Neuronal stem cell (in vitro differentiated cells): ENCODE results near the gene DHRS13.

Experiments
- DNase-seq: peaks from one replicate; pipeline ENCODE4 v3.0.0-alpha.2; 2013; ENCODE audit warnings: low spot score
- H2AFZ ChIP-seq: one replicate; pipeline ENCODE4 v1.6.1; 2013; ENCODE audit warnings: mild to moderate bottlenecking, low read length, inconsistent platforms
- H2AK5ac ChIP-seq: 2 replicates; pipeline ENCODE4 v1.6.1; 2013; ENCODE audit warnings: low read depth, mild to moderate bottlenecking, inconsistent platforms, low read length, moderate library complexity, mixed read lengths
- H2BK120ac ChIP-seq: 2 replicates; pipeline ENCODE4 v1.6.1; 2013; ENCODE audit warnings: low read depth, mild to moderate bottlenecking, inconsistent platforms, low read length, moderate library complexity, mixed read lengths
- H2BK12ac ChIP-seq: one replicate; pipeline ENCODE4 v1.6.1; 2013; ENCODE audit warnings: low read length, inconsistent platforms
- H2BK15ac ChIP-seq: 2 replicates; pipeline ENCODE4 v1.6.1; 2013; ENCODE audit warnings: mild to moderate bottlenecking, low read length, inconsistent platforms, mixed read lengths
- H2BK5ac ChIP-seq: one replicate; pipeline ENCODE4 v1.6.1; 2013; ENCODE audit warnings: inconsistent platforms, mild to moderate bottlenecking, low read length, moderate library complexity
- H3K14ac ChIP-seq: one replicate; pipeline ENCODE4 v1.6.1; 2013; ENCODE audit warnings: low read length, inconsistent platforms
- H3K18ac ChIP-seq: 2 replicates; pipeline ENCODE4 v1.6.1; 2013; ENCODE audit warnings: low read length, inconsistent platforms
- H3K23ac ChIP-seq: 2 replicates; pipeline ENCODE4 v1.6.1; 2013; ENCODE audit warnings: low read depth, mild to moderate bottlenecking, mixed read lengths, low read length, inconsistent platforms; ENCODE audit not compliant: poor library complexity
- H3K27ac ChIP-seq: replicated peaks from 3 replicates; pipeline ENCODE4 v1.5.1; 2013; ENCODE audit warnings: low read length, inconsistent platforms
- H3K27me3 ChIP-seq, 3 experiments: 2 replicates each; pipeline ENCODE4 v1.6.1; 2013; ENCODE audit warnings: low read length in 3 of 3, mild to moderate bottlenecking in 2 of 3, inconsistent platforms in 1 of 3, low read depth in 1 of 3, mixed read lengths in 1 of 3, moderate library complexity in 1 of 3; ENCODE audit not compliant: control insufficient read depth in 3 of 3, insufficient read depth in 3 of 3
- H3K36me3 ChIP-seq, 2 donors: replicated peaks in 1 of 2; 2 replicates each; pipeline ENCODE4 v1.6.1; 2013; ENCODE audit warnings: low read length in 2 of 2; ENCODE audit not compliant: control insufficient read depth in 2 of 2, insufficient read depth in 2 of 2
- H3K4ac ChIP-seq: 2 replicates; pipeline ENCODE4 v1.6.1; 2013; ENCODE audit warnings: inconsistent platforms, mild to moderate bottlenecking, low read length, moderate library complexity
- H3K4me1 ChIP-seq, 2 donors: 1 replicate in 1 of 2; 2 replicates in 1 of 2; pipeline ENCODE4 v1.6.1; 2013; ENCODE audit warnings: low read length in 2 of 2, low read depth in 1 of 2; ENCODE audit not compliant: control insufficient read depth in 2 of 2, insufficient read depth in 1 of 2
- H3K4me2 ChIP-seq: one replicate; pipeline ENCODE4 v1.6.1; 2013; ENCODE audit warnings: mild to moderate bottlenecking, low read length, inconsistent platforms; ENCODE audit not compliant: insufficient read depth, poor library complexity, severe bottlenecking
- H3K4me3 ChIP-seq, 2 donors: 2 replicates each; pipeline ENCODE4 v1.5.1; 2013; ENCODE audit warnings: low read length in 2 of 2, mild to moderate bottlenecking in 2 of 2, inconsistent platforms in 1 of 2, moderate library complexity in 1 of 2
- H3K79me1 ChIP-seq: one replicate; pipeline ENCODE4 v1.6.1; 2013; ENCODE audit warnings: low read depth, mild to moderate bottlenecking, inconsistent platforms, low read length, moderate library complexity
- H3K9ac ChIP-seq: one replicate; pipeline ENCODE4 v1.6.1; 2013; ENCODE audit warnings: mild to moderate bottlenecking, low read depth, low read length, inconsistent platforms; ENCODE audit not compliant: poor library complexity
- H3K9me3 ChIP-seq, 2 donors: replicated peaks in 1 of 2; 2 replicates each; pipeline versions ENCODE3 to v1.6.1; 2013; ENCODE audit warnings: low read length in 2 of 2, mild to moderate bottlenecking in 2 of 2, inconsistent platforms in 1 of 2, low read depth in 1 of 2, mixed read lengths in 1 of 2, moderate library complexity in 1 of 2; ENCODE audit not compliant: control insufficient read depth in 2 of 2, insufficient read depth in 1 of 2
- H4K8ac ChIP-seq: one replicate; pipeline ENCODE4 v1.6.1; 2013; ENCODE audit warnings: low read depth, mild to moderate bottlenecking, inconsistent platforms, low read length, moderate library complexity
- H4K91ac ChIP-seq: one replicate; pipeline ENCODE4 v1.6.1; 2013; ENCODE audit warnings: low read length, low read depth, mild to moderate bottlenecking, inconsistent platforms; ENCODE audit not compliant: poor library complexity
- WGBS, 2 donors: extraction: QIAGEN DNeasy Blood & Tissue Kit; methylation state at CpG; one replicate each; pipeline ENCODE4 v1.1.7; 2013; ENCODE audit warnings: missing lambda C conversion rate in 2 of 2, mixed read lengths in 1 of 2; ENCODE audit not compliant: insufficient read length in 2 of 2, insufficient replicate concordance in 1 of 2; ENCODE audit errors: extremely low coverage in 2 of 2; 5-methylcytosine and 5-hydroxymethylcytosine counted together

Gene DHRS13

GRCh38 chr17:28912938-28913333 is 10.1 kb upstream of the DHRS13 start:
- no peaks in the 10 kb centered on the region for H3K9me3 ChIP-seq
- H3K4me1 ChIP-seq = no peaks in the 10 kb centered on the region
- no peak overlapping the region for H3K27ac ChIP-seq
- no peak overlapping the region for H2BK5ac ChIP-seq
- H2BK12ac ChIP-seq = no peak overlapping the region
- no peak overlapping the region for H2BK15ac ChIP-seq
- DNase-seq = no peak
- no peak overlapping the region for H3K18ac ChIP-seq
- H3K27me3 ChIP-seq = no peaks in the 10 kb centered on the region
- H3K9ac ChIP-seq = no peak overlapping the region
- H3K14ac ChIP-seq = no peak overlapping the region
- no peaks in the 10 kb centered on the region for H3K79me1 ChIP-seq
- H3K4me2 ChIP-seq = no peak overlapping the region
- H3K4ac ChIP-seq = no peak overlapping the region
- no peak overlapping the region for H4K91ac ChIP-seq
- no peak overlapping the region for H3K4me3 ChIP-seq
- H2BK120ac ChIP-seq = no peak overlapping the region
- H3K23ac ChIP-seq = peak overlapping the region; percentile 25
- no peak overlapping the region for H4K8ac ChIP-seq
- H3K36me3 ChIP-seq = peaks cover 80 to 99% of the 10 kb centered on the region in 2 donors
- no CpG with 5 or more reads among the region's 6 CpGs for WGBS, 2 donors
- H2AK5ac ChIP-seq = no peak overlapping the region
- H2AFZ ChIP-seq = no peak overlapping the region

DNA sequence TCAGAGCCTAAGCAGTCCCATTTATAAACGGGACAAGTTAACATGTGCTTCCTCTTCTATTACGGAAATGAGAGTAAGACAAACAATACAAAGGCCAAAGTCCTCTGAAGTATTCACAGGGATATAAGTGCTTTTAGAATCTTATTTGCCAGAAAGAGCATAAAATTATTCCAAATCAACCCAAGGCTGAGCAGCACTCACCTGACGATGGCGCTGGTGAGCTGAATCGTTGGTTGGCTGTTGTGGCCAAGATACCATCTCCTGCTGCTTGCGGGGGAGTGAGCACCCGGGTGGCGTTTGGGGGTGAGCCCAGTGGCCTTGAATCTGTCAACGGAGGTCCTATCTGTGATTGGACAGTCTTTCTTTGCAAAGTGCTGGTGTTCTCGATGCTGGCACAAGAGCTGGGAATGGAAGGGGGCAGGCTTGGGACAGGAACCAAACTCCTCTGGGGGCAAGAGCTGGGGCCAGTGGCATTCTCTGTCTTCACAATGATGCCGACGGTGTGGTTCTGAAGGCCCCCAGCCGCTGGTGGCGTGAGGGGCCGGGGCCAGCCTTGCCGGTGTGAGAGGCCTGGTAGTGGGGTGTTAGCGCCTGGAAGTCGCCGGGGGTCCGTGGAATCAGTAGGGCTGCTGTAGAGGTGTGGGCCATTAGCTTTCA is 9.5 kb upstream of the DHRS13 start:
- no peak overlapping the region for H3K4me3 ChIP-seq
- H3K36me3 ChIP-seq = peaks cover 80 to 99% of the 10 kb centered on the region in 2 donors
- no peaks in the 10 kb centered on the region for H3K4me1 ChIP-seq
- no peak overlapping the region for H2BK120ac ChIP-seq
- H3K23ac ChIP-seq = peak overlapping the region; percentile 25
- H3K9me3 ChIP-seq = no peaks in the 10 kb centered on the region
- no peak overlapping the region for H4K8ac ChIP-seq
- no peak overlapping the region for H2BK5ac ChIP-seq
- no peak overlapping the region for H3K4me2 ChIP-seq
- DNase-seq = no peak
- H3K27me3 ChIP-seq = no peaks in the 10 kb centered on the region
- no peak overlapping the region for H3K9ac ChIP-seq
- no peak overlapping the region for H3K18ac ChIP-seq
- no peak overlapping the region for H3K14ac ChIP-seq
- no peak overlapping the region for H2AFZ ChIP-seq
- no peak overlapping the region for H3K27ac ChIP-seq
- WGBS, 2 donors = no CpG with 5 or more reads among the region's 20 CpGs
- H2BK12ac ChIP-seq = no peak overlapping the region
- no peak overlapping the region for H2BK15ac ChIP-seq
- no peak overlapping the region for H2AK5ac ChIP-seq
- H3K4ac ChIP-seq = no peak overlapping the region
- H4K91ac ChIP-seq = no peak overlapping the region
- H3K79me1 ChIP-seq = no peaks in the 10 kb centered on the region

DNA sequence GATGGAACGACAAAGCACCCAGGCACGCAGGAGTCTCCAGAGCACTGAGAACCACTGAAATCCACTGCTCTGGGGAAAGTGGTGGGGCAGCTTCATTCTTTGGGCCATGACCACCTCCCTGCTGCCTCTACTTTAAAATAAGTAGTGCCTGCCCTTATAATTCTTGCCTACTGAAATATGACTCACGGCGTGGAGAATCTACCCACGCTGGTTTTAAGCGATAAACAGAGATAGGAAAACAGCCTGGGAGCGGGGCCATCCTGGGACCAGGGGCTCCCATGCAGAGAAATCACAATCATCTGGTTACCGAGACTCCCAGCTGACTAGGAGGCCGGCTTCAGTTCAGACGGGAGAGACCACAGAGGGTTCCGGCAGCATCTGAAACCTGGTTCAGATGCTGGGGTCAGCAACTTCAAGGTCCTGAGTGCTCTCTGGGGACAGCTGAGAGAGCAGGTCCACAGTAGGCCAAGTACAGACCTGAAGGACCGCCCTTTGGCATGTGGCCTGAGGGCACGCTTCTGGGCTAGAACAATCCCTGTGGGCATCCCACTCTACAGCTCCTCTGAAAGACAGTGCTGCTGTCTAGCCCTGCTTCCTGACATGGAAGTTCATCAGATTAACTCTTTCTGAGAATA is 8.6 kb upstream of the DHRS13 start:
- no peak overlapping the region for H4K8ac ChIP-seq
- H2BK120ac ChIP-seq = no peak overlapping the region
- H3K4ac ChIP-seq = no peak overlapping the region
- no peak overlapping the region for H2BK5ac ChIP-seq
- H2AK5ac ChIP-seq = no peak overlapping the region
- no peak overlapping the region for H2BK12ac ChIP-seq
- H3K9me3 ChIP-seq = no peaks in the 10 kb centered on the region
- H3K79me1 ChIP-seq = no peaks in the 10 kb centered on the region
- H3K36me3 ChIP-seq = peaks cover 81 to 99% of the 10 kb centered on the region in 2 donors
- WGBS, 2 donors = no CpG with 5 or more reads among the region's 13 CpGs
- H3K9ac ChIP-seq = no peak overlapping the region
- no peak overlapping the region for H2AFZ ChIP-seq
- no peak overlapping the region for H4K91ac ChIP-seq
- no peak overlapping the region for H3K18ac ChIP-seq
- H3K4me1 ChIP-seq = no peaks in the 10 kb centered on the region
- no peaks in the 10 kb centered on the region for H3K27me3 ChIP-seq
- no peak for DNase-seq
- no peak overlapping the region for H3K27ac ChIP-seq
- H3K14ac ChIP-seq = no peak overlapping the region
- H3K23ac ChIP-seq = no peak overlapping the region
- H2BK15ac ChIP-seq = no peak overlapping the region
- H3K4me3 ChIP-seq = no peak overlapping the region
- H3K4me2 ChIP-seq = no peak overlapping the region

DNA sequence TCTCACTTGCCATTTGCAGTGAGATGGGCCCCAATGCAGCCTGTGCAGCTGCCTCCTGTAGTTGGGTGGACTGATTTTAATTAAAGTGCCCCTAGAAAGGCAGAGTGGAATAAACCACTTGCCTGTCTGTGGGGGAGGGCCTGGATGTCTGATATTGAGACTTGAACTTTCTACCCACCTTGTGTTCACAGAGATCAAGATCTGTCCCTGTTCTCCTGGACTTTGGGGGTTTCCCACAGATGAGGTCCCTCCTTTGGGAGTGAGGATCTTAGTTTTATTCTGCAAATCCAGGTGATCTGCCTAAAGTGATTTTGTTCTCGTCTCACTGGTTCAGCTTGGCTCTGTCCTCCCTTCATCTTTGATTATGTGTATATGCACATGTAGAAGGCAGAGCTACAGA is 7.7 kb upstream of the DHRS13 start:
- Histone ChIP-seq H2AFZ (no peak overlapping the region), H2AK5ac (no peak overlapping the region), H4K8ac (no peak overlapping the region), H3K27me3 (no peaks in the 10 kb centered on the region), H3K4ac (no peak overlapping the region), H3K14ac (no peak overlapping the region), H3K4me2 (no peak overlapping the region), H2BK12ac (no peak overlapping the region), H3K4me3 (no peak overlapping the region), H2BK15ac (no peak overlapping the region), H4K91ac (no peak overlapping the region), H3K79me1 (no peaks in the 10 kb centered on the region), H2BK120ac (no peak overlapping the region), H3K9ac (no peak overlapping the region), H3K36me3 (peaks cover 83 to 99% of the 10 kb centered on the region in 2 donors), H2BK5ac (no peak overlapping the region), H3K27ac (no peak overlapping the region), H3K9me3 (no peaks in the 10 kb centered on the region), H3K4me1 (no peaks in the 10 kb centered on the region), H3K18ac (no peak overlapping the region), H3K23ac (no peak overlapping the region)
- no CpG with 5 or more reads among the region's 1 CpG for WGBS, 2 donors
- DNase-seq = no peak
